Stimulated activated CD4-positive, alpha-beta T cell treated with anti-CD3 and anti-CD28 coated beads, Interleukin-1b, Interleukin-23, amount 100 ng/mL, for 24 hours (primary cell): ENCODE measurements around the gene ACVR1.
A peak's percentile ranks its signal among the peaks of the same experiment; 100 is the strongest.
"Not testable (repeated sequence)": the region's sequence is repeated elsewhere in the genome, so short reads cannot be mapped to it uniquely, and the experiment has no call there.

Experiments
- DNase-seq, 4 experiments: peaks; one replicate each; pipeline ENCODE4 v3.0.0-alpha.2; 2020; ENCODE audit warnings: low read depth in 4 of 4, low spot score in 1 of 4

Gene ACVR1

DNA sequence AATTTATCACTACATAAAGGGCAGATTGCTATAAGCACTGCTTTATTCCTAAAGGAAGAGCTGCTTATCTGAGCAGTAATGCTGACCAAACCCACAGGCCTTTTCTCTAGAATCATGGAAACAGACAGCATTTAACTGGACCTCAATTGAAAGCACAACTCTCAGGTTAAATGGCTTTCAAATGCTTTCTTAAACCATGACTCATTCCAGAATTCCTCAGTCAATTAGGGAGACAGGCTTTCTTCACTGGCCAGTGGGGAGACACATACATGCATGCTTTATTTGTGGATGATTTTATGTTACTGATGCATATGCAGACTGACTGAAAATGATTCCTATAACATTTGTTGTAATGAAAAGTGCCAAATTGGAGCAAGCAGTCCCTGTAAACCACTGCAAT, 114.6 kb downstream of the ACVR1 start:
- no peak for DNase-seq

DNA sequence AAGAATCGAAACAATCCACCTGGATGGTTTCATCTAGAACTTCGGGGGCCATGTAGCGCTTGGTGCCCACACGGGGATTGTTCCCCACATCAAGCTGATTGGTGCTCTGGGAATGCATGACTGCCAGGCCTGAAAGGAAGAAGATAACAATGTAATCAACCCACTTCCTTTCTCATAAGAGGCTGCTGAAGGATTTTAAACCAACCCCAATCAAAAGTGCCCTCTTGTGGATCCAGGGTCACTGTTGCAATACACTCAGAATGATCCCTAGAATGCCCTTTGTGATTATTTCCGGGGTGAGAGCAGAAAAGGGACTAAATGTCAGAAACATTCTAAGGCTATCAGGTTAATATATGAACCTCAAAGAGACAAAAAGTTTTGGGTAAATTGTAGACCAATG, 115.2 kb downstream of the ACVR1 start:
- no peak for DNase-seq

GRCh38 chr2:157759855-157760254, 116.3 kb downstream of the ACVR1 start:
- DNase-seq: no peak

GRCh38 chr2:157758586-157758985, 117.5 kb downstream of the ACVR1 start:
- DNase-seq: no peak

- no peak for DNase-seq
These were observed 118.6 kb downstream of the ACVR1 start for GRCh38 chr2:157757500-157757899.

DNA sequence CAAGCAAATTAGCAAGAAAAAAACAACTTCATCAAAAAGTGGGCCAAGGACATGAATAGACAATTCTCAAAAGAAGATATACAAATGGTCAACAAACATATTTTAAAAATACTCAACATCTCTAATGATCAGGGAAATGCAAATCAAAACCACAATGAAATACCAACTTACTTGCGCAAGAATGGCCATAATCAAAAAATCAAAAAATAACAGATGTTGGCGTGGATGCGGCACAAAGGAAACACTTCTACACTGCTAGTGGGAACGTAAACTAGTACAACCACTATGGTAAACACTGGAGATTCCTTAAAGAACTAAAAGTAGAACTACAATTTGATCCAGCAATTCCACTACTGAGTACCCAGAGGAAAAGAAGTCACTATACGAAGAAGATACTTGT, 119.7 kb downstream of the ACVR1 start:
- not testable (repeated sequence) for DNase-seq

DNA sequence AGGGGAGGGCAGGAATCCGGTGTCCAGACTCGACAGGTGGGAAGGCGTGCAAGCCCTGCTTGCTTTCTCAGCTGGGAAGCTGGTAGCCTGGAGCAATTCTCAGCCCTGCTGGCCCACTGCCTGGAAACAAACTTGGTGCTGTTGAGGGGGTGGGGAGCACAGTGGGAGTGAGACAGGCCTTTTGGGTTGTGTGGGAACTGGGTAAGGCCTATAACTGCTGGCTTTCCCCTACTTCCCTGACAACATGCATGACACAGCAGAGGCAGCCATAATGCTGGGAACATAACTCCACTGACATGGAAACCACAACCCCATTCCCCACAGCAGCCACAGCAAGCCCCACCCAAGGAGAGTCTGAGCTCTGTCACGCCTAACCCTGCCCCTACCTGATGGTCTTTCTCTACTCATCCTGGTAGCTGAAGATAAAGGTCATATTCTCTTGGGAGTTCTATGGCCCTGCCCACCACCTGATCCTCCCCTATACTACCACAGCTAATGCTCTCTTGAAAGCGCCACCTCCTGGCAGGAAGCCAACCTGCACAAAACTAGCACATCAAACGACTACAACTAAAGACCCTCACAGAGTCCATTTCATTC, 124.6 kb downstream of the ACVR1 start:
- peak in 2 of 4 experiments; percentile 5 to 17 for DNase-seq

DNA sequence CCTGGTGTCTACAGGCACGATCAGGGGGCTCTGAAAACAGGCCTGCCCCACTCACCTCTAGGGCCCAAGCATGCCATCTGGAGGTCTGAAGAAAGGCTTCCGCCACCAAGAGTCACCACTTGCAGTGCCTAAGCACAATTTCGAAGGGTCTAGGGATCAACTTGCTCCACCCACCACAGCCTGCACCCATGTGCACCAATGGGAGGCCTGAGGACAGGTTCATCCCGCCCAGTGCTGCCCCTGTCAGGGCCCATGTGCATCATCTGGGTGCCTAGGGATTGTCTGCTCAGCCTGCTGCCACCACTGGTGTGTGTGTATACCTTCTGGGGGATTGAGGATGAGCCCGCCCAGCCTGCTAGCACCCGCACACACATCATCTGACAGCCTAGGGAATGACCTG, 126.4 kb downstream of the ACVR1 start:
- no peak for DNase-seq

- no peak for DNase-seq
These were observed 127.6 kb downstream of the ACVR1 start for GRCh38 chr2:157748371-157749142.

DNA sequence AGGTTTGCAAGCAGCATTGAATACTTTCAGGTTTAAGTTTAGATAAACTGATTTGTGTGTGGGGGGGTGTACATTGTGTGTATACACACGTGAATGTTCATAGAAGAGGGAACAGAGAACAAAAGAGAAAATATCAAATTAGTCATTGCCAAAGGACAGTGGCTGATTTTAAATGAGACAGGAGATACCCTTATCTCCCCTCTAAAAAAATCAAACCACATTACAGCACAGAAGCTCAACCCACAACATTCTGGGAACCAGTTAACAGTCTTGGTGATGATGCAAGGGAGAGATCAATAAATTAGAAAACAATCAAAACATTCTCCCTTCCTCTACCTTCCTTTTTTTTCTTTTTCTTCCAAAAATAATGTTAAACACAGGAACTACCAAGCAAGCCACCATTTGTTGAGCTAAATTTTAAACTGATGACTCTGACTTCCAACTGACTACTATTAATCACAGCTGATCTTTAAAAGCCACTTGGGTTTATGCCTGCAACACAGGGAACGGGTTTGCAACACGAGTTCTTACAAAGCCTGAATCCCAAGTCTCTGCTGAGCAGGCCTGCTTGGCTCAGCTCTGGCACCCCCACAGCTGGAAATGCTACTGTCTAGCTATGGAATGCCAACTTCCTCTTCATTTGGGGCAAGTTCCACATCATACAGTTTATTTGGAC, 128.3 kb downstream of the ACVR1 start:
- DNase-seq: no peak

- DNase-seq: no peak
These were observed 128.8 kb downstream of the ACVR1 start for GRCh38 chr2:157747280-157747679.

- DNase-seq: no peak
These were observed 129.7 kb downstream of the ACVR1 start for GRCh38 chr2:157746234-157746950.

- DNase-seq: no peak
These were observed 131.5 kb downstream of the ACVR1 start for GRCh38 chr2:157744571-157745076.

DNA sequence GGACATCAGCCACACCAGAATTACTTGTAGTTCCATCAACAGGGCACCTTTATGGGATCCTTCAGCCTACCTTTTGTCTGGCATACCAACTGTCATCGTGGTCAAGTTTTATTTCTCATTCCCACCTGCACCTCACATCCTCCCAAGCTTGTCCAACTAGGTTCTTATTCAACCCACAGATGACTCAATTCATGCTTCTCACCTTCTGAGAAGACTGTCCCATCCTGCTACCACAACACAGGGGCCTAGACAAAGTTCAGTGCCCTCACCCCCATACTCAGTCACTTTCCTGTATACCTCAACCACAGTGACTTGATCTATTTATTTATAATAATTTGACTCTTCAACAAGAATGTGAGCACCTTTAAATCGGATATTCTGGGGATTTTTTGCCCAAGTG, 133.1 kb downstream of the ACVR1 start:
- no peak for DNase-seq

- no peak for DNase-seq
These were observed 134.2 kb downstream of the ACVR1 start for GRCh38 chr2:157741819-157742484.

- no peak for DNase-seq
These were observed 138.5 kb downstream of the ACVR1 start for GRCh38 chr2:157737656-157738055.

GRCh38 chr2:157735532-157735931, 140.6 kb downstream of the ACVR1 start:
- no peak for DNase-seq

- no peak for DNase-seq
These were observed 142.9 kb downstream of the ACVR1 start for GRCh38 chr2:157733263-157733662.

GRCh38 chr2:157732596-157732995, 143.5 kb downstream of the ACVR1 start:
- DNase-seq: no peak

GRCh38 chr2:157727693-157728092, 148.4 kb downstream of the ACVR1 start:
- no peak for DNase-seq

- DNase-seq: no peak
These were observed 149.2 kb downstream of the ACVR1 start for GRCh38 chr2:157726946-157727345.
